Pancreas (tissue), 10 donors: ENCODE measurements around the gene P2RY13. TPM values are rescaled to one million over a fixed set of nuclear protein-coding genes. Genes with fewer than 3 reads are reported as not detected.

ENCODE experiments used
- ATAC-seq, 4 donors: fragments of 200-7000 bp; cut with Tn5 transposase; one replicate each; pipeline versions ENCODE4 v1.8.0 to v1.9.1; 2020; ENCODE audit warnings: mild to moderate bottlenecking in 4 of 4, moderate library complexity in 4 of 4
- DNase-seq, 6 donors: peaks; one replicate each; pipeline ENCODE4 v3.0.0-alpha.2; 2020
- FAIRE-seq: peaks from 2 replicates; lab custom pipeline; 2012; peaks lifted over from hg19 to GRCh38; lab: Jason Lieb, UNC
- H3K27ac ChIP-seq, 4 donors: fragments of 200-600 bp; sonication (generic); 1 replicate in 3 of 4; 2 replicates in 1 of 4; pipeline versions ENCODE4 v1.5.0 to v1.8.0; 2020
- H3K27me3 ChIP-seq, 4 donors: fragments of 200-600 bp; one replicate each; pipeline ENCODE4 v1.8.0; 2021
- H3K36me3 ChIP-seq, 3 donors: fragments of 200-600 bp; sonication (generic) in 1 of 3; one replicate each; pipeline versions ENCODE4 v1.5.0 to v1.8.0; 2020 to 2021
- H3K4me1 ChIP-seq, 3 donors: fragments of 200-600 bp; one replicate each; pipeline ENCODE4 v1.8.0; 2021
- H3K4me3 ChIP-seq, 4 donors: fragments of 200-600 bp; sonication (generic) in 2 of 4; one replicate each; pipeline versions ENCODE4 v1.5.0 to v1.8.0; 2020 to 2021
- H3K9me3 ChIP-seq, 4 donors: fragments of 200-600 bp; one replicate each; pipeline ENCODE4 v1.8.0; 2021
- WGBS, 2 donors: extraction: QIAGEN DNeasy Blood & Tissue Kit; methylation state at CpG; one replicate each; pipeline ENCODE4 v1.1.7; 2013; 5-methylcytosine and 5-hydroxymethylcytosine counted together
- intact Hi-C, 3 donors: fragments of 100-400 bp; cut with DNase I; formaldehyde crosslinking; loops; one replicate each; pipeline versions ENCODE4 v1.11.1 to v1.14.2; 2022
- polyA plus RNA-seq, 2 donors: library from polyadenylated mRNA; stranded (reverse); fragments of 200-250 nt; gene quantifications; one replicate each; pipeline ENCODE4 v1.2.3, GENCODE V29; 2013
- total RNA-seq, 6 donors: library from RNA; stranded (reverse); fragmentation: NEBNext Ultra II Directional in 4 of 6; extraction: Animal tissue kit (Norgen Biotek cat#: 25700) in 4 of 6; gene quantifications; one replicate each; pipeline versions ENCODE4 v1.2.1 to v1.2.4, GENCODE V29; 2021 to 2023
- TF ChIP-seq, protein P1 (sequence below), 4 donors: fragments of 200-600 bp; sonication (generic) in 3 of 4; IDR thresholded peaks; one replicate each; pipeline versions ENCODE4 v1.5.0 to v1.8.0; 2021; ENCODE audit warnings: antibody characterized with exemption in 4 of 4
- donor health status: healthy with polysubstance abuse.
- donor health status: DM: no; HTN: no; CAD: no; lungs with moderate emphysema.
- donor health status: DM: no; HTN: no; CAD: no.
- donor health status: control.
- donor health status: control.
- donor health status: Bipolar disorder and iron deficiency.
- donor health status: DM: yes; HTN: yes; CAD: no.
- donor health status: DM: no; HTN: no; CAD: no.
- donor health status: DM: no; HTN: no; CAD: no.
- donor health status: DM: yes; HTN: yes; CAD: no.

The P2RY13 gene
- total and polyA plus RNA-seq, 8 donors: 0.08 to 1.9 (median 0.23) TPM

DNA sequence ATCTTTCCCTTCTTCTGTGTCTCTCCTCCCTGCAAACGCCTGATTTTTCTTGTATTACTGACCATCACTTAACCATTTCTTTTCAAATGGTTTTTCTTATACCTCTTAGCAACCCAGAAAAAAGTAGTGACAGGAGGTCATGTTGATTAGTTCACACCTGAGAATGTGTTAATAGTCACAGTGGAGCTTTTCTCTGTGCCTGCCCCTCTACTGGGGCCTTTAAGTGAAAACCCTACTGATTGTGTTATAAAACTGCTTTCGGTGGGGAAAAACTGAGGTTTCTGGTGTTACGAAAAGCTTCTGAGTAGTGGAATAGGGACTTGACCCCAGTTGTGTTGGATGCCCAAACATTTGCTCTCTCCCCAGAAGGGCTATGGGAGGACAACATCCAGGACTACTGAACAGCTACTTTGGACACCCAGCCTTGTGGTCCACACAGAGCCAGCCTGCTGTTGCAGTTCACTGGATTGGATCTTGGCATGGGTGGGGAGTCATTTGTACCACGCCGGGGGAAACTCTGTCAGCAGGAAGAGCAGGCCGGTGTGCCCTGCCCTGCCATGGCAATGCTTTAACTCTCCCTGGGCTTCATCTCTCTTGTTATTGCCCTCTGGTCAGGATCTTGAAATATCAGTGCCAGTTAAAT lies 23.1 kb downstream of the P2RY13 start:
- FAIRE-seq (no peak), ATAC-seq (no peak), DNase-seq (no peak)
- Histone ChIP-seq H3K36me3 (no peaks in the 10 kb centered on the region), H3K27ac (no peak overlapping the region), H3K9me3 (no peaks in the 10 kb centered on the region), H3K4me3 (no peak overlapping the region), H3K27me3 (no peaks in the 10 kb centered on the region), H3K4me1 (no peaks in the 10 kb centered on the region)
- WGBS, 2 donors: 87 to 93% methylated on average over 6 of the region's 6 CpGs
- intact Hi-C loops: no loop called here
- TF ChIP-seq, protein P1, sequence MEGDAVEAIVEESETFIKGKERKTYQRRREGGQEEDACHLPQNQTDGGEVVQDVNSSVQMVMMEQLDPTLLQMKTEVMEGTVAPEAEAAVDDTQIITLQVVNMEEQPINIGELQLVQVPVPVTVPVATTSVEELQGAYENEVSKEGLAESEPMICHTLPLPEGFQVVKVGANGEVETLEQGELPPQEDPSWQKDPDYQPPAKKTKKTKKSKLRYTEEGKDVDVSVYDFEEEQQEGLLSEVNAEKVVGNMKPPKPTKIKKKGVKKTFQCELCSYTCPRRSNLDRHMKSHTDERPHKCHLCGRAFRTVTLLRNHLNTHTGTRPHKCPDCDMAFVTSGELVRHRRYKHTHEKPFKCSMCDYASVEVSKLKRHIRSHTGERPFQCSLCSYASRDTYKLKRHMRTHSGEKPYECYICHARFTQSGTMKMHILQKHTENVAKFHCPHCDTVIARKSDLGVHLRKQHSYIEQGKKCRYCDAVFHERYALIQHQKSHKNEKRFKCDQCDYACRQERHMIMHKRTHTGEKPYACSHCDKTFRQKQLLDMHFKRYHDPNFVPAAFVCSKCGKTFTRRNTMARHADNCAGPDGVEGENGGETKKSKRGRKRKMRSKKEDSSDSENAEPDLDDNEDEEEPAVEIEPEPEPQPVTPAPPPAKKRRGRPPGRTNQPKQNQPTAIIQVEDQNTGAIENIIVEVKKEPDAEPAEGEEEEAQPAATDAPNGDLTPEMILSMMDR (IDR thresholded peaks at IDR 0.05): no peak

DNA sequence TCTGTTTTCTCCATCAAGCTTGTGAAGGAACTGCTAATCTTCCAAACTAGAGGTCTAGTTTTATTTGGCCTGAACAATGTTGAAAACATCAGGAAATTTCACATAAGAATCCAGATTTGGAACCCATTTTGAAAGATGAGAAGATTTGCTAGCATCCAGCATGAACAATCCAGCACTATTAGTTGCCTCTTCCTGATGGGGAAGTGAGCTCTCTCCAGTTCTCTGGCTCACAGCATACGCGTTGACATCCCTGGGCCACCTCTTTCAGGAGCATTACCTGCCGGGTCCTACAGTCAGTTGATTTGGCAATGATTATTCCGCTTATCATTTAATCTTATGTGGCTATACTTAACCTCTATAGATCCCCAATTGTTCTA lies 23.6 kb downstream of the P2RY13 start:
- WGBS, 2 donors: 78 to 91% methylated on average over 4 of the region's 4 CpGs
- TF ChIP-seq, protein P1 (IDR thresholded peaks at IDR 0.05): no peak
- FAIRE-seq: no peak
- no peaks in the 10 kb centered on the region for H3K9me3 ChIP-seq
- no peaks in the 10 kb centered on the region for H3K36me3 ChIP-seq
- H3K27me3 ChIP-seq: no peaks in the 10 kb centered on the region
- intact Hi-C loops: no loop called here
- H3K4me1 ChIP-seq: no peaks in the 10 kb centered on the region
- no peak for DNase-seq
- no peak overlapping the region for H3K4me3 ChIP-seq
- ATAC-seq: no peak
- peak overlapping the region in 1 of 4 donors; percentile 52 for H3K27ac ChIP-seq

DNA sequence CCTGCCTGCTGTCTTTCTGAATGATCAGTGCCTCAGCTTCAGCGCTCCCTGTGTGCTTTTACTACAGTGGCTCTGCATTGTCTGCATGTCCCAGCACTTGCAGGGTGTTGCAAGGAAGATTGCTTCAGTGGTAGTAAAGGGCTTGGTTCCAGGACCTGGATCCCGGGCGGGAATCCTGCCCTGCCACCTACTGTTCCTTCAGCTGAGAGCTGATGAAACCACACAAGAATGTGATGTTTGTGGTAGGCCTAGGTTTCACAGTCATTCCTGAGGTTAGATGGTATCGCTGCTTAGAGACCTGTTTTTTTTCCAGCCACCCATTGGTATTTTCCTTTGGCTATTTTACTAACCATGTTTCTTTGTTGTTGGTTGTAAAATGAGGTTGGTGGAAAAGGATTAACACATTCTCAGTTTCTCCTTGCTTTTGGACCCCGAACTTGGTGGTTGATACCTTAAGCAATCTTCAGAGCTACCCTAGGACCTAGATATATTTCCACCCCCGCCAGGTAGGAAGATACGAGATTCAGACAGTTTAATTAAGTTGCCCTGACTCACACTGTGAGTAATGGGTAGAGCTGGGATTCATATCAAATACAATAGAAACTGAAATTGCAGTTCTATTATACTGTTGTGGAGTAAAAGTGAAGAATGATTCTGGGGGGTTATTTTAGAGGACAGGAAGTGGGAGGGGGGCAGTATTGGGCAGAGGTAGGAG lies 24.1 kb downstream of the P2RY13 start:
- 67% methylated on average over 7 of the region's 7 CpGs for WGBS, 2 donors
- Histone ChIP-seq H3K27me3 (no peaks in the 10 kb centered on the region), H3K4me3 (no peak overlapping the region), H3K4me1 (no peaks in the 10 kb centered on the region), H3K9me3 (no peaks in the 10 kb centered on the region), H3K36me3 (no peaks in the 10 kb centered on the region), H3K27ac (peak overlapping the region in 2 of 4 donors; percentile 42 to 52)
- FAIRE-seq (no peak), DNase-seq (peak in 3 of 6 donors; percentile 3 to 47 (median 22)), ATAC-seq (peak in 3 of 4 donors; percentile 83 to 95 (median 87))
- intact Hi-C loops: no loop called here
- TF ChIP-seq, protein P1 (IDR thresholded peaks at IDR 0.05): no peak

- WGBS, 2 donors: 62 to 63% methylated on average over 2 of the region's 2 CpGs
- Histone ChIP-seq H3K4me1 (no peaks in the 10 kb centered on the region), H3K36me3 (no peaks in the 10 kb centered on the region), H3K4me3 (no peak overlapping the region), H3K27me3 (no peaks in the 10 kb centered on the region), H3K27ac (no peak overlapping the region), H3K9me3 (no peaks in the 10 kb centered on the region)
- FAIRE-seq: no peak
- intact Hi-C loops: no loop called here
- DNase-seq: no peak
- TF ChIP-seq, protein P1 (IDR thresholded peaks at IDR 0.05): no peak
- no peak for ATAC-seq
These were observed 25.6 kb downstream of the P2RY13 start for GRCh38 chr3:151303751-151304150.

GRCh38 chr3:151301787-151302186 lies 27.6 kb downstream of the P2RY13 start:
- intact Hi-C loops: no loop called here
- Histone ChIP-seq H3K4me1 (no peaks in the 10 kb centered on the region), H3K9me3 (no peaks in the 10 kb centered on the region), H3K27ac (no peak overlapping the region), H3K27me3 (no peaks in the 10 kb centered on the region), H3K36me3 (no peaks in the 10 kb centered on the region), H3K4me3 (no peak overlapping the region)
- TF ChIP-seq, protein P1 (IDR thresholded peaks at IDR 0.05): no peak
- FAIRE-seq (no peak), DNase-seq (no peak), ATAC-seq (no peak)
- 74 to 86% methylated on average over 3 of the region's 3 CpGs for WGBS, 2 donors
